ENCODE results near the gene PIK3R6. TPM values are rescaled to one million over a fixed set of nuclear protein-coding genes. Genes with fewer than 3 reads are reported as not detected.

Gene PIK3R6
- total and polyA plus RNA-seq, 12 donors: 0.17 to 1.7 (median 0.83) TPM

GRCh38 chr17:8889458-8890210 is 22.2 kb upstream of the PIK3R6 start:
- H3K36me3 ChIP-seq (replicated peaks in 1 of 2): no peaks in the 10 kb centered on the region
- H3K4me1 ChIP-seq (replicated peaks in 1 of 2): peaks cover 0 to 3% of the 10 kb centered on the region in 2 donors
- no peaks in the 10 kb centered on the region for H3K9me3 ChIP-seq (replicated peaks in 1 of 3)
- H3K4me3 ChIP-seq: no peak overlapping the region
- no peaks in the 10 kb centered on the region for H3K27me3 ChIP-seq
- TF ChIP-seq CTCF (IDR thresholded peaks at IDR 0.05): no peak
- no peak for TF ChIP-seq POLR2A (IDR thresholded peaks at IDR 0.05)
- intact Hi-C loops (cut with DNase I): no loop called here
- H3K27ac ChIP-seq: no peak overlapping the region
- WGBS, 4 donors: 96 to 98% (median 97%) methylated on average over 10 to 14 of the region's 14 CpGs
- DNase-seq: no peak

- Histone ChIP-seq H3K4me3 (no peak overlapping the region), H3K27me3 (no peaks in the 10 kb centered on the region), H3K4me1 (replicated peaks in 1 of 2) (no peaks in the 10 kb centered on the region), H3K36me3 (replicated peaks in 1 of 2) (no peaks in the 10 kb centered on the region), H3K9me3 (replicated peaks in 1 of 3) (no peaks in the 10 kb centered on the region), H3K27ac (no peak overlapping the region)
- no peak for TF ChIP-seq CTCF (IDR thresholded peaks at IDR 0.05)
- TF ChIP-seq POLR2A (IDR thresholded peaks at IDR 0.05): no peak
- no peak for DNase-seq
- 62 to 73% (median 67%) methylated on average over 8 of the region's 8 CpGs for WGBS, 4 donors
- intact Hi-C loops (cut with DNase I): no loop called here
Measured at GRCh38 chr17:8888704-8889302, 21.3 kb upstream of the PIK3R6 start.

GRCh38 chr17:8887834-8888703 is 20.6 kb upstream of the PIK3R6 start:
- no peak overlapping the region for H3K27ac ChIP-seq
- no peaks in the 10 kb centered on the region for H3K4me1 ChIP-seq (replicated peaks in 1 of 2)
- no peaks in the 10 kb centered on the region for H3K36me3 ChIP-seq (replicated peaks in 1 of 2)
- H3K9me3 ChIP-seq (replicated peaks in 1 of 3): no peaks in the 10 kb centered on the region
- no peak overlapping the region for H3K4me3 ChIP-seq
- 52 to 72% (median 64%) methylated on average over 26 to 39 of the region's 39 CpGs for WGBS, 4 donors
- TF ChIP-seq POLR2A (IDR thresholded peaks at IDR 0.05) (no peak), CTCF (IDR thresholded peaks at IDR 0.05) (peak; percentile 13 to 53 (median 44))
- intact Hi-C loops (cut with DNase I): no loop called here
- no peaks in the 10 kb centered on the region for H3K27me3 ChIP-seq
- peak; percentile 75 to 89 (median 84) for DNase-seq

- Histone ChIP-seq H3K27me3 (no peaks in the 10 kb centered on the region), H3K4me3 (no peak overlapping the region), H3K4me1 (replicated peaks in 1 of 2) (no peaks in the 10 kb centered on the region), H3K27ac (no peak overlapping the region), H3K9me3 (replicated peaks in 1 of 3) (no peaks in the 10 kb centered on the region), H3K36me3 (replicated peaks in 1 of 2) (no peaks in the 10 kb centered on the region)
- DNase-seq: no peak
- 92 to 95% (median 94%) methylated on average over 11 of the region's 11 CpGs for WGBS, 4 donors
- no peak for TF ChIP-seq CTCF (IDR thresholded peaks at IDR 0.05)
- TF ChIP-seq POLR2A (IDR thresholded peaks at IDR 0.05): no peak
- intact Hi-C loops (cut with DNase I): no loop called here
Measured at GRCh38 chr17:8887301-8887700, 19.8 kb upstream of the PIK3R6 start.
